HG03139 (cell line): ENCODE measurements around the gene CEP72.
"Not testable (repeated sequence)": the region's sequence is repeated elsewhere in the genome, so short reads cannot be mapped to it uniquely, and the experiment has no call there.

Source experiments
- ATAC-seq: cut with Tn5 transposase; IDR thresholded peaks from one replicate; pipeline ENCODE4 v1.9.1; 2021; ENCODE audit not compliant: unreplicated experiment

The CEP72 gene

DNA sequence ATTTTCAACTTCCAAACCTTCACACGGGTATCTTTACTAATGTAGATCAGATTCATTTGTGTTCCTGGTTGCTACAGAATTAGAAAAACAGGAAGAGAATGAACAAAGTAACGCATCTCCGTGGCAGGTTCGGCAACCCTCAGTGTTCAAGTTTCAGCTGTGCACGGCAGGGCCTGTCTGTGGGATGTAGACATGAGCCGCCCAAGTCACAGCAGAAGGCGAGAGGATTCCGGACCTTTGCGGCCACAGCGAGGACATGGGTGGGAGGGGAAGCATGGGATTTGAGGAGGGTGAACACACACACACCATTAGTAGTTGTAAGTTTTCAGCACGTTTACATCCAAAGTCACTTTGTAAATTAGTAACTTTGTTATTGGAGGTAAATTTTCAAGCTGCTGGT, 31.7 kb upstream of the CEP72 start:
- no peak for ATAC-seq

DNA sequence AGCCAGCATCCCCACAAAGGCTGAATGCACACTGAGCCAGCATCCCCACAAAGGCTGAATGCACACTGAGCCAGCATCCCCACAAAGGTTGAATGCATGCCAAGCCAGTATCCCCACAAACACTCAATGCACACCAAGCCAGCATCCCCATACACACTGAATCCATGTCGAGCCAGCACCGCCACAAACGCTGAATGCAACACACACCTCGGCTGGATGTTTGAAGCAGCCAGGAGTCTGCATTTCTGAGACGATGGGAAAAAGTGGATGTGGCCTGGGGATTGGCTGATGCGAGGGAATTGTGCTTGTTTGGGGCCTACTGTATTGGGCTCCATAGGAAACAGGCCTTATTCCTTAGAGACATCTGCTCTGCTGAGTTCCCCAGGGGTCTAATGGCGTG, 30.9 kb upstream of the CEP72 start:
- ATAC-seq, result no peak

DNA sequence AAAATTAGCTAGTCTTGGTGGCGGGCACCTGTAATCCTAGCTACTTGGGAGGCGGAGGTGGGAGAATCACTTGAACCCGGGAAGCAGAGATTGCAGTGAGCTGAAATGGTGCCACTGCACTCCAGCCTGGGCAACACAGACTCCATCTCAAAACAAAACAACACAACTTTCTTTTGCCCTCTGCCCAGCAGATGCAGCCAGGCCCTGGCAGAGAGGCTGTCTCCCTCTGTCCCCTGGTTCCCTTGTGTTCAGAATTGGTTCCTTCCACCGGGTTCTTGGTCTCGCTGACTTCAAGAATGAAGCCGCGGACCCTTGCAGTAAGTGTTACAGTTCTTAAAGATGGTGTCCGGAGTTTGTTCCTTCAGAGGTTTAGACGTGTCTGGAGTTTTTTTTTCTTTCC, 30.2 kb upstream of the CEP72 start:
- no peak for ATAC-seq

DNA sequence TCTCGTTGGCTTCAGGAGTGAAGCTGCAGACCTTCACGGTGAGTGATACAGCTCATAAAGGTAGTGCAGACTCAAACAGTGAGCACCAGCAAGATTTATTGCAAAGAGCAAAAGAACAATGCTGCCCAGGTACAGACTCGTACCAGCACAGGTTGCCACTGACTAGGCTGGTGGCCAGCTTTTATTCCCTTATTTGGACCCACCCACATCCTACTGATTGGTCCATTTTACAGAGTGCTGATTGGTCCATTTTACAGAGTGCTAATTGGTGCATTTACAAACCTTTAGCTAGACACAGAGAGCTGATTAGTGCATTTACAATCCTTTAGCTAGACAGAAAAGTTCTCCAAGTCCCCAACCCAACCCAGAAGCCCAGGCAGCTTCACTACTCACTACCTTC, 29.7 kb upstream of the CEP72 start:
- ATAC-seq, result not testable (repeated sequence)

DNA sequence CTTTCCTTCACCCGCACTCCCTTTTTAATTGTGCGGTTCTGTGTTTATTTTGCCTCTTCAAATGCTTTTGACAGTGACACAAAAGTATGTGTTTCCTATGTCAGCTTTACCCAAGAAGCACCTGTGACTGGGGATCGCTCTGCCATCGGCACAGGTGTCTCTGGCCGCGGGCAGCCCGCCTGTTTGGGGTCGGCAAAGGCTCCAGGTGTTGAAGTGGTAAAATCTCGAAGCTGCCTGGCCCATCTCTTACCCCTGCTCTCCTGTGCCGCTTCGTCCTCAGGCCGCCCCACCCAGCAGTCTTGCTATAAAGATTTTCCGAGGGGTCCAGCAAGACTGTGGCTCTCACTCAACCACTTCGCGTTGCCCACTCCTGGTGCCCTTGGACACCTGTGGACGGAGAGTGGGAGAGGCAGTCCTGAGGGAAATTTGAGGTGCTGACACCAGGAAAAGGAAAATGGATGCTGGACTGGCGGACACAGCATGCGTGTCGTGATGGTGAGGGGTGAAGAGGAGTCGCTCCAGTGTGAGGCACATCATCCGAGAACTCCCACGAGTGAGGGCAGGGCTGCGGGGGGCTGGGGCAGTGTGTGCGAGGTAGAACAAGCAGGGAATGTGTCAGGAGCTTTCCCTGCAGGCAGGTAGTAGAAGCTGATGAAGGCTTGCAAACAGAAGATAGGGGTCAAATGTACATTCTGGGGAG, 29.1 kb upstream of the CEP72 start:
- no peak for ATAC-seq

DNA sequence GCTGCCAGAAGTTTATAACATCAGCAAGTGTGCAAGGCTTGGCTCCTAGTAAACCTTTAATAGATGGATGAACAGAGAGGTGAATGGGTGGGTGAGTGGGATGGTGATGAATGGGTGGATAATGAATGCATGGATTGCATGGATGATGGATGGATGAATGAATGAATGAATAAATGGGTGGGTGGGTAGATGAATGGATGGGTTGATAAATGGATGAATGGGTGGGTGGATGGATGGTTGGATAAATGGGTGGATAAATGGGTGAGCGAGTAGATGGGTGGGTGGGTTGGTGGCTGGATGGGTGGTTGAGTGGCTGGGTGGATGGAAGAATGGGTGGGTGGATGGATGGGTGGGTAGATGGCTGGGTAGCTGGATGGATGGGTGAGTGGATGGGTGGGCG, 28.5 kb upstream of the CEP72 start:
- ATAC-seq, result no peak

DNA sequence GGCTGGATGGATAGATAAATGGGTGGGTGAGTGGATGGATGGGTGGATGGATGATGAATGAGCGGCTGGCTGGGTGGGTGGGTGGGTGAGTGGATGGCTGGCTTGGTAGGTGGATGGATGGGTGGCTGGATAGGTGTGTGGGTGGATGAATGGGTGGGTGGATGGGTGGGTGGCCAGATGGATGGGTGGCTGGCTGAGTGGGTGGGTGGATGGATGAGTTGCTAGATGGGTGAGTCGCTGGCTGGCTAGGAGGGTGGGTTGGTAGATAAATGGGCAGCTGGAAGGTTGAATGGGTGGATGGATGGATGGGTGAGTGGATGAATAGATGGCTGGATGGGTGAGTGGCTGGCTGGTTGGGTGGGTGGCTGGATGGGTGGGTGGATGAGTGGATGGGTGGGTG, 27.9 kb upstream of the CEP72 start:
- ATAC-seq, result no peak

DNA sequence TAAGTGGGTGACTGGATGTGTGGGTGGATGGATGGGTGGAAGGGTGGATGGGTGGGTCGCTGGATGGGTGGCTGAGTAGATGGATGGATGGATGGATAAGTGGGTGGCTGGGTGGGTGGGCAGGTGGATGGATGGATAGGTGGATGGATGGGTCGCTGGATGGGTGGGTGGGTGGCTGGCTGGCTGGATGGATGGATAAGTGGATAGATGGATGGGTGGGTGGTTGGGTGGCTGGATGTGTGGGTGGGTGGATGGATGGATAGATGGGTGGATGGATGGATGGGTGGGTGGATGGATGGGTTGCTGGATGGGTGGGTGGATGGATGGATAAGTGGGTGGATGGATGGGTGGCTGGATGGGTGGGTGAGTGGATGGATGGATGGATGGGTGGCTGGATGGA, 27.3 kb upstream of the CEP72 start:
- ATAC-seq, result no peak

DNA sequence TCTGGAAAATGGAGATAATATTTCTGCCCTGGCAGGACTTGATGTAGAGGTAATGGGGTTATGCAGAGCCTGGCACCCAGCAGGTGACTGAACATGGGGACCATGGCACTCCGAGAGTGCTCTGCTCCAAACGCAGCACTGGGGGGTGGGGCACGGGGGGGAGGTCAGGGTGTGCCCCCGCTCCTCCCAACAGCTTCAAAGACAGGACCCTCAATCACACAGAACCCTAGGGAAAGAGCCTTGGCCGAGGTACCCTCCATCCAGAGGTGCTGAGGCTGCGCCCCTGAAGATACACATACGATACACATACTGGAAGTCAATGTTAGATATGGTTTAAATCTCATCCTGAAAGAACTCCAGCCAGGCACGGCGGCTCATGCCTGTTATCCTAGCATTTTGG, 26.6 kb upstream of the CEP72 start:
- ATAC-seq, result no peak

DNA sequence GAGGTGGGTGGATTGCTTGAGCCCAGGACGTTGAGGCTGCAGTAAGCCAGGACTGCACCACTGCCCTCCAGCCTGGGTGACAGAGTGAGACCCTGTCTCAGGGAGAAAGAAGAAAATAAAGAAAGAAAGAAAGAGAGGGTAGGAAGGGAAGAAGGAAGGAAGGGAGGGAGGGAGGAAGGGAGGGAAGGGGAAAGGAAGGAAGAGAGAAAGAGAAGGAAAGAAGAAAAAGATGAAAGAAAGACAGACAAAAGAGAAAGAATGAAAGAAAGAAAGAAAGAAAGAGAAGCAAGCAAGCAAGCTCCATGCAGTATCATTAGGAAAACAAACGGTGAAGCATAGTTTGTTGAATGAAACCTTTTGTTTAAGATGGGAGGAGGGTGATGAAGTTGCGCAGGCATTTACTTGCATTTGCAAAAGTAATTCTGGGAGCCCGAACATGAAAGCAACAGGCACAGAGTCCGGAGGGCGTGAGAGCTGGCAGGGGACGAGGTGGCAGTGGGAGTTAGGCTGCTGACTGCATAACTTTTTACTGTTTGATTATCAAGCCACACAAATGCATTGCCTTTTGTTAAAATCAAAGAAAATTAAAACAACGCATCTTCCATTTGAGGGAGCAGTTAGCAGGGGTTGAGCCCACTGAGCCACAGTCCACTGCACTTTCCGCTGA, 26.0 kb upstream of the CEP72 start:
- ATAC-seq, result no peak

DNA sequence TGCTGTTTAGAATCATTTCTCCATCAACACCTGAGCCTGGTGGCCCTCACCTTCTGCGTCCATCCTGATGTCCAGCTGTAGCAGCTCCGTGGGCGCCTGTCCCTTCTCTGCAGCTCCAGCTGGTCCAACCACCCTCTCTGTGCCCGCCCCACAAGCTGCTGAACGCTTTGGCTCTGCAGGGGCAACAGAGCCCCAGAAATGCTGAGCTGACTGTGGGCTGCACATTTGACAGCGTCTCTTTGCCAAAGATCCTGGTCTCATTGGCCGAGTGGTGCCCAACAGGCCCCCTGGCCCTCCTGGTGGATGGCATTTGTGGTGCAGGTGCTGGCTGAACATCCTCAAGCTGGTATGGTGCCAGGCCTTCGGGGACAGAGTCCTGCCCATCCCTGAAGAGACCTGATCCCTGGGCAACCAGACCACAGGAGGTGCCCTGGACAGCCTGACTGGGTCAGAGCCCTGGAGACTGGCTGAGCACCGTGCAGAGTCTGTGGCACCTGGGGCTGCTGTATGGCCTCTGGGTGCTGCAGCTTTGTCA, 25.3 kb upstream of the CEP72 start:
- ATAC-seq, result no peak

DNA sequence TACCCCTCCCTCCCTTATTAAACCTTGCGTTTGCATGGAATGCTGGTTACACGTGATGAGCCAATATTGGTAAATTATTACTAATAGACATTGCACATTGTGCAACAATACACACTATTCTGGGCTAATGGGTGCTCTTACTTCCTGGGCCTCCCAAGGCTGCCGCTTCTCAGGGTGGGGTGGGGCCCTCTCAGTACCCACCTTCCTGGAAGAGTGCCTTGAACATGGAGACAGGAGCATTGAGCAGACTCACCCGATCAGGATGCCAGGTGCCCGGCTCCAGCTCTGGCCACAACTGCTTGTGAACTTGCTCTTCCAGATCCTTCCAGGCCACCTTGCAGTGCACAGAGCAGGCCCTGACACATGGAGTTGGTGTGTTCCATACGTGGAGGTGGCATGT, 24.7 kb upstream of the CEP72 start:
- ATAC-seq, result no peak

DNA sequence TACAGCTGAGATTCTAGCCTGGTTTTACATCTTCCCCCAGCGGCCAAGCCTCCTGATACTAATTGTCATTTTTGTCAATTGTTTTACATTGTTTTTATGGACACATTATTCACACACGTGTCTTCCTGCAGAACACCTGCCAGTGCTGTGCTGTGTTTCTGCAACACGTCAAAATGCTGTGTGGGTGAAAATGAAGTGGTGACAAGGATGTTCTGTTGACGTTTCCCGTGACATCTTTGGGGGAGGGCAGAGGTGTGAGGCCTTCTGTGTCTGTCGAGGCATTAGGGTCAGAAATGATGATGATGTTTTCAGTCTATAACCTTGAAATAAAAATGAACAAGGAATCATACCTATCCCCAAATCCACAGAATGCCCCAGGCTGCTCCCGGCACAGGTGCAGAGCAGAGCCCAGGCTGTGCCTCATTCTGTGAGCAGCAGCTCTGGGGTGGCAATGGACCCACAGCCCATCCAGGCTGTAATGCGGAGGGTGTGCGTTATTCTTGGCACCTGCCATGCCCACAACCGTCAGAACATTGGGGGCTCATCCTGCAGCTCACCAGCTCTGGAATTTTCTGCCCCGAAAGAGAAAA, 23.6 kb upstream of the CEP72 start:
- no peak for ATAC-seq

DNA sequence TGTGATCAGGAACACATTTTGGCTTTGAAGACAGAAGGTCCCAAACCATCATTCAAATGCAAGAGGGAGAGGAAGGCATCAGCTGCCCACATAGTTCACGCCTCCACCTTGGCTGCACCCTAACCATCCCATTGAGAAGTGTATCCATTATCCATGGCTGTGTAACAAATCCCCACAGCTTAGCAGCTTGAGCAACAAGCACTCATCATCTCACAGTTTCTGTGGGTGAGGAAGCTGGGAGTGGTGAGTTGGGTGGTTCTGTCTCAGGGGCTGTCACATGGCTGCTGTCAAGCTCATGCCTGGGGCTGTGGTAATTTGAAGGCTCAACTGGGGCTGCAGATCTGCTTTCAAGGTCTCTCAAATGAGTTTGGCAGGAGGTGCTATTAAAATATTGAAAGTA, 23.0 kb upstream of the CEP72 start:
- ATAC-seq, result no peak

DNA sequence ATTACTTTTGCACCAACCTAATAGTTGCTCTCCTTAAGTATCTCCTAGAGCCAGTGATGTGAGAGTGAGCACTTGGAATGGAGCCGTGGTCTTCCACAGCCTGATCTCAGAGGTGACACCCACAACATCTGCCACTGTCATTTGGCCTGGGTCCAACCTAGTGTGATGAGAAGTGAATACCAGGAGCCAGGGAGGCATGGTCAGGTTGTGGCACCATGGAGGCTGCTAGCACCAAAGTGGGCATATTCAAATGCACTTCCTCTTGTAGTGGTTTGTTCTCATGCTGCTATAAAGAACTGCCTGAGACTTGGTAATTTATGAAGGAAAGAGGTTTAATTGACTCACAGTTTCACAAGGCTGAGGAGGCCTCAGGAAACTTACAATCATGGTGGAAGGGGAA, 22.6 kb upstream of the CEP72 start:
- no peak for ATAC-seq

DNA sequence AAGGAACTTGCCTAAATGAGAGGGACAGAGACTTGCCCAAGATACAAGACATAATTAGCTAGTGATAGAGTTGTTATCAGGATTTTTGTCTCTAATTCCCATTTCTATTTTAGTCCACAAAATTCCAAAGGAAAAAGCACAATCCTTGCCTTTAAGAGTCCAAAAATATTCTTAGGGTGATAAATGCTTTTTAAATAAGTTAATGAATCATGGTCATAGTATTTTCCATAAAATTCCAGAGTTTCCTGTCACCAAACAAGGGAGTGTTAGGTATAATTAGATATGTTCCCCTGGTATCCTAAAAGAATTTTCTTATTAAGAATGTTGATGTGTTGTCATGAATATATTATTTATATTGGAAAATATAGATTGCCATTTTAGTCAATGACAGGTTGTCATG, 21.8 kb upstream of the CEP72 start:
- ATAC-seq, result no peak

DNA sequence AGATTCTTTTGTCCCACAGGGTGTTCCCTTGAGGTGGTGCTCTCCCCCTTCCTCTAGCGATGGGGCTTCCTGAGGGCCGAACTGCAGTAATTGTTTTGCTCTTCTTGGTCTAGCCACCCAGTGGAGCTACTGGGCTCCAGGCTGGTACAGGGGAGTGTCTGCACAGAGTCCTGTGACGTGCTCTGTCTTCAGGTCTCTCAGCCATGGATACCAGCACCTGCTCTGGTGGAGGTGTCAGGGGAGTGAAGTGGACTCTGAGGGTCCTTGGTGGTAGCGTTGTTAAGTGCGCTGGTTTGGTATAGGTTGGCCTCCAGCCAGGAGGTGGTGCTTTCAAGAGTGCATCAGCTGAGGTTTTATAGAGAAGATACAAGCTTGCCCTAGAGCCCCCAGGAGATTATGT, 20.4 kb upstream of the CEP72 start:
- ATAC-seq, result no peak

DNA sequence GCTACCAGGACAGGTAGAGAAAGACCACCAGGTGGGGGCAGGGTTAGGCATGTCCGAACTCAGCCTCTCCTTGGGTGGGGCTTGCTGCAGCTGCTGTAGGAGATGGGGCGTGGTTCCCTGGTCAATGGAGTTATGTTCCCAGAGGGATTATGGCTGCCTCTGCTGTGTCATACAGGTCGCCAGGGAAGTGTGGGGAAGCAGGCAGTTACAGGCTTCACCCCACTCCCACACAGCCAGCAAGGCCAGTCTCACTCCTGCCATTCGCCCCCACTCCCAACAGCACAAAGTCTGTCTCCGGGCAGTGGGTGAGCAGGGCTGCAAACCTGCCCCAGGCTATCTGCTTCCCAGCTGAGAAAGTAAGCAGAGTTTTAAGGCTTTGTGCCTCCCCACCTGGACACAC, 20.0 kb upstream of the CEP72 start:
- ATAC-seq, result no peak

DNA sequence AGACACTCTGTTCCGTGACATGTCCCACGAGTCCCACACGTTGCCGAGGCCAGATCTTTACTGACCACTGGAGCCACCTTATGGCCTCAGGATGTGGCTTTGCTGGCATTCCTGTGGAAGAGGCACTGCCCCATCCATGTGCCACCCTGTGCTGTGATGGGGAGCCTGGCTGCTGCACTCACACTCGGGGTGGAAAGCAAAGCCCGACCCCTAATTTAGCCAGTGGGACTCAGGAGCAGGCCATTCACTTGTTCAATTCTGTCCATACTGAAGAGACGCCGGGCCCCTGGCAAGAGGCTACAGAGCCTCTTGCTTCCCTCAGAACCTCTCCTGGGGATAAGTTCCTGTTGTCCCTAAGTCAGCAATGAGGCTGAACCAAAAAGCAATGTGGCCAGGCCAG, 18.6 kb upstream of the CEP72 start:
- ATAC-seq, result no peak

DNA sequence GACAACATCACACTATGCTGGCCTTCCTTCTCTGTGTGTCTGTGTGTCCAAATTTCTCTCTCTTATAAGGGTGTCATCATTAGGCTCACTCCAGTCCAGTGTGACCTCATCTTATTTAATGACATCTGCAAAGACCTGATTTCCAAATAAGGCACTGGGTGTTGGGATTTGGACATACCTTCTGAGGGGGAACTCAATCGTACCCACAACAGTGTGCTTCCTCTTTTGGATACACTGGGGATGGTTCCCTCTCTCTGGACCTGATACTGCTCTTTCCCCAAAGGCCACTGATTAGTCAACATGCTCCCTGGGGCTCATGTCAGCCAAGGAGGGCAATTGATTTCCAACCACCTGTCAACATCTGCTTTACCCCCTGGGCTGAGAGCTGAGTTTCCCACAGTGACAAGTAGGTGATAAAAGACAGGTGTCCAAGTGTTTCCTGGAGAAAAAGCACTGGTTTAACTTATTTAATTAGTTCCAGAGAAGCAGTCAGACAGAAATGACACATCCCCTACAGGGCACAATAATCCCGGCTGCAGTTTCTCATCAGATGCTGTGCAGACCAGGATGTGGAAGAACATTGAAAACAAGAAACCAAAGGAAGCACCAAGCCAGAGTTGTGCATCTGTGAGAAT, 17.8 kb upstream of the CEP72 start:
- ATAC-seq, result no peak

DNA sequence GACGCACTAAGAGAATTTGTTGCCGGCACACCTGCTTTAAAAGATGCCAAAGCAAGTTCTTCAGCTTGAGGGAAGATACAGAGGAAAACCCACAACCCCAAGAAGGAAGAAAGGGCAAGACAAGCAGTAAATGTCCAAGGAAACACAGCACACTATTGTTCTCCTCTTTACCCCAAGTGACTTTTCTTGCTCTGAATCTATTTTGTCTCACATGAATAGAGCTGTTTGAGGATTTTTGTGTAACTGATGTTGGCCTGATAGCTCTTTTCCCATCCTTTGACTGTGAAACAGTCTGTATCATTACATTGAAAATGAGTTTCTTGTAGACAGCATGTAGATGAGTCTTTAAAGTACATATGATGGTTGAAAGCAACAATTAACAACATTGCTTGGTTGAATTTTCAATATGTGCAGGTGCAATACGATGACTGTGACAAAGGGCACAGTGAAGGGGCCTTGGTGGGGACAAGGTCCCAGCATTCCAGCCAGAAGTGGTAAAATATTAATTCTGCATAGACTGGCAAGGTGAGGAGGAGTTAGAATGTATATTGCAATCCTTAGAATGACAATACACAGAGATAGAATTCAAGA, 16.8 kb upstream of the CEP72 start:
- ATAC-seq, result no peak
